Esophagus (tissue), 2 donors: ENCODE results near the gene PRTG. TPM values are rescaled to one million over a fixed set of nuclear protein-coding genes. Genes with fewer than 3 reads are reported as not detected.

Source experiments
- H3K27ac ChIP-seq, 2 donors: one replicate each; pipeline ENCODE4 v1.5.1; 2013; ENCODE audit warnings: low read depth in 2 of 2, mild to moderate bottlenecking in 2 of 2, inconsistent platforms in 1 of 2, low read length in 1 of 2, moderate library complexity in 1 of 2
- H3K27me3 ChIP-seq, 2 donors: one replicate each; pipeline ENCODE4 v1.6.1; 2013; ENCODE audit warnings: low read length in 2 of 2, control low read depth in 1 of 2, mild to moderate bottlenecking in 1 of 2; ENCODE audit not compliant: insufficient read depth in 2 of 2, control insufficient read depth in 1 of 2
- H3K36me3 ChIP-seq, 2 donors: one replicate each; pipeline ENCODE4 v1.6.1; 2013; ENCODE audit warnings: low read length in 1 of 2; ENCODE audit not compliant: control insufficient read depth in 2 of 2, insufficient read depth in 2 of 2
- H3K4me1 ChIP-seq, 2 donors: one replicate each; pipeline ENCODE4 v1.6.1; 2013; ENCODE audit warnings: low read length in 1 of 2; ENCODE audit not compliant: control insufficient read depth in 2 of 2, insufficient read depth in 2 of 2
- H3K4me3 ChIP-seq, 2 donors: one replicate each; pipeline ENCODE4 v1.5.1; 2013; ENCODE audit warnings: low read length in 2 of 2, mild to moderate bottlenecking in 2 of 2, low read depth in 1 of 2, moderate library complexity in 1 of 2
- H3K9me3 ChIP-seq, 2 donors: one replicate each; pipeline ENCODE4 v1.6.1; 2013; ENCODE audit warnings: mild to moderate bottlenecking in 2 of 2, low read depth in 1 of 2, low read length in 1 of 2, moderate library complexity in 1 of 2; ENCODE audit not compliant: control insufficient read depth in 2 of 2, insufficient read depth in 1 of 2
- WGBS, 2 donors: extraction: QIAGEN DNeasy Blood & Tissue Kit; methylation state at CpG; one replicate each; pipeline ENCODE4 v1.1.7; 2013; 5-methylcytosine and 5-hydroxymethylcytosine counted together
- polyA plus RNA-seq, 2 donors: library from polyadenylated mRNA; stranded (reverse); fragments of 200-250 nt; gene quantifications; one replicate each; pipeline ENCODE4 v1.2.3, GENCODE V29; 2013
- donor health status: healthy with polysubstance abuse.
- donor health status: Bipolar disorder and iron deficiency.

Gene PRTG
- polyA plus RNA-seq, 2 donors: 0.02 to 0.10 TPM

- Histone ChIP-seq H3K4me1 (no peaks in the 10 kb centered on the region), H3K27ac (no peak overlapping the region), H3K36me3 (no peaks in the 10 kb centered on the region), H3K4me3 (no peak overlapping the region), H3K27me3 (no peaks in the 10 kb centered on the region), H3K9me3 (no peaks in the 10 kb centered on the region)
- 19 to 26% methylated on average over 4 of the region's 4 CpGs for WGBS, 2 donors
Measured at GRCh38 chr15:55654561-55655031, 88.4 kb downstream of the PRTG start.

- Histone ChIP-seq H3K4me1 (no peaks in the 10 kb centered on the region), H3K4me3 (no peak overlapping the region), H3K27me3 (no peaks in the 10 kb centered on the region), H3K9me3 (no peaks in the 10 kb centered on the region), H3K36me3 (no peaks in the 10 kb centered on the region), H3K27ac (no peak overlapping the region)
- 94% methylated on average over 3 of the region's 3 CpGs for WGBS, 2 donors
Measured at GRCh38 chr15:55652909-55653495, 90.0 kb downstream of the PRTG start.

DNA sequence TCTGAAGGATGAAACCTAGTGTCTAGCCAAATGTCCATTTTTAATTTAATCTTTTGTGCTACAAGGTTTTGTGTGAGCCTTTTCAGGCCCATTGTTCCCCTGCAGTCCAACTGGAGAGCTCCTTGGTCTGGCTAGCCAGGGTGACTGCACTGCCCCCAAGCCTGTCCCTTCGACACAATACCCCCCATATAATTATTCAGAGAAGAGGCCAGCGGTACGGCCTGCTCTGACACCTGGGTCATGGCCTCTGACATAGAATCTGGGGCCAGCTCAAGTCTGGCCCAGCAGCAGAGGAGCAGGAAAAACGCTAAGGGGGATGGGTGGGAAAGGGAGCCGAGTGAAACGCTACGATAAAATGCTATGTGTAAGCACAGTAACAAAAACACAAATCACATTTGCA is 90.6 kb downstream of the PRTG start:
- Histone ChIP-seq H3K9me3 (no peaks in the 10 kb centered on the region), H3K36me3 (no peaks in the 10 kb centered on the region), H3K27me3 (no peaks in the 10 kb centered on the region), H3K4me3 (no peak overlapping the region), H3K27ac (no peak overlapping the region), H3K4me1 (no peaks in the 10 kb centered on the region)
- 76 to 83% methylated on average over 7 of the region's 7 CpGs for WGBS, 2 donors

GRCh38 chr15:55649058-55649423 is 93.9 kb downstream of the PRTG start:
- Histone ChIP-seq H3K4me1 (no peaks in the 10 kb centered on the region), H3K27me3 (no peaks in the 10 kb centered on the region), H3K4me3 (no peak overlapping the region), H3K27ac (no peak overlapping the region), H3K36me3 (no peaks in the 10 kb centered on the region), H3K9me3 (no peaks in the 10 kb centered on the region)
- 80 to 90% methylated on average over 1 of the region's 1 CpG for WGBS, 2 donors

GRCh38 chr15:55638764-55639163 is 104.2 kb downstream of the PRTG start:
- WGBS, 2 donors: 78 to 89% methylated on average over 1 of the region's 1 CpG
- no peaks in the 10 kb centered on the region for H3K4me1 ChIP-seq
- no peaks in the 10 kb centered on the region for H3K9me3 ChIP-seq
- H3K36me3 ChIP-seq: no peaks in the 10 kb centered on the region
- no peaks in the 10 kb centered on the region for H3K27me3 ChIP-seq
- H3K4me3 ChIP-seq: no peak overlapping the region
- no peak overlapping the region for H3K27ac ChIP-seq

DNA sequence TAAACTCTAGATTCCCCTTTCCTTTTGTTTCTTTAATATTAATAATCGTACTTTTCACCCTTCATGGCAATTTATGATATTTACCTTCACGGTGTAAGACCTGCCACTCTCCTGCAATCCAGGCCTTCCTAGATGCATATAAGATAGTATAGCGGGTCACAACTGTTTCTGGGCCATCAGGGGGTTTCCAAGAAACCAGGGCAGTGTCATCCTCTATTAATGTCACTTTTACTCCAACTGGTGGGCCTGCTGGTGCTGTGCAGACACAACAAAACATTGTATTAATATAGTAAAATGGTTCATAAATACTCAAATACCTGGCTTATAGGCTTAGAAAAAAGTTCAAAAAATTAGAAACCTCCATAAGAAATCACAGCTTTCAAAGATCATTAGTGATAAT is 105.9 kb downstream of the PRTG start:
- Histone ChIP-seq H3K9me3 (no peaks in the 10 kb centered on the region), H3K36me3 (no peaks in the 10 kb centered on the region), H3K27me3 (no peaks in the 10 kb centered on the region), H3K4me3 (no peak overlapping the region), H3K4me1 (no peaks in the 10 kb centered on the region), H3K27ac (no peak overlapping the region)
- WGBS, 2 donors: 87 to 93% methylated on average over 3 of the region's 3 CpGs

DNA sequence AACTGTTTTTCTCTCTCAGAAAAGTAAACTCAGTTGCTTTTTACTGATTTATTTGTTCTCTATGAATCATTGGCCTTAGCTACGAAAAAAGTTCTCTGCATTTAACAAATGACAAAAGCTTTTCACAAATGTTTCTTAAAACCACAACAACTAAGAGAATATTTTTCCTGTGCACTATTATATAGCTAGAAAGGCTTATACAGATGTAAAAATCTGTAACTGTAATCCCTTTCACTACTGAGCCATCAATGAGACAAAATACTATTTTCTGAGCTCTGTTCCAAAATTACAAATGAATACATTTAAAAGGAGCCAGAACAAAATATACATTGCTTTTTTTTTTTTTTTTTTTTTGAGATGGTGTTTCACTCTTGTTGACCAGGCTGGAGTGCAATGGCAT is 109.2 kb downstream of the PRTG start:
- Histone ChIP-seq H3K4me3 (no peak overlapping the region), H3K27me3 (no peaks in the 10 kb centered on the region), H3K36me3 (no peaks in the 10 kb centered on the region), H3K9me3 (no peaks in the 10 kb centered on the region), H3K27ac (no peak overlapping the region), H3K4me1 (no peaks in the 10 kb centered on the region)
- 44 to 71% methylated on average over 1 of the region's 1 CpG for WGBS, 2 donors

DNA sequence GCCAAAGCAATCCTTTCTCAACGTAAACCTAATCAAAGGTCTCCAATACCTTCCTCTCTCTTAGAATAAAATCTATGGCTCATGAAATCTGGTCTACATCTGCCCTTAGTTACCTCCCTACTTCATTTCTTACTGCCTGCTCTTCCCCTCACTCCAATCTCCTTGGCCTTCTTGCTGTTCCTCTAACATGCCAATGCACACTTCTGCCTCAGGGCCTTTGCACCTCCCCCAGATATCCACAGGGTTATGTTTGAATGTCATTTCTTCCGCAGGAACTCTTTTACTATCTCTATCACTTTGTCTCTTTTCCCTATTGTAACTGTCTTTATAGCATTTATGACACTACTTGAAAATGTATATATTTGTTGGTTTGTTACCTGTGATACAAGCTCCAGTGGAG is 110.5 kb downstream of the PRTG start:
- WGBS, 2 donors: 91 to 92% methylated on average over 2 of the region's 2 CpGs
- Histone ChIP-seq H3K27me3 (no peaks in the 10 kb centered on the region), H3K4me1 (peaks cover 0 to 3% of the 10 kb centered on the region in 2 donors), H3K36me3 (no peaks in the 10 kb centered on the region), H3K27ac (no peak overlapping the region), H3K4me3 (no peak overlapping the region), H3K9me3 (no peaks in the 10 kb centered on the region)

GRCh38 chr15:55630858-55631257 is 112.1 kb downstream of the PRTG start:
- H3K9me3 ChIP-seq: no peaks in the 10 kb centered on the region
- H3K36me3 ChIP-seq: no peaks in the 10 kb centered on the region
- peaks cover 0 to 3% of the 10 kb centered on the region in 2 donors for H3K4me1 ChIP-seq
- 80 to 83% methylated on average over 3 of the region's 3 CpGs for WGBS, 2 donors
- no peak overlapping the region for H3K27ac ChIP-seq
- H3K4me3 ChIP-seq: no peak overlapping the region
- no peaks in the 10 kb centered on the region for H3K27me3 ChIP-seq

GRCh38 chr15:55628369-55628730 is 114.6 kb downstream of the PRTG start:
- 93 to 94% methylated on average over 2 of the region's 2 CpGs for WGBS, 2 donors
- Histone ChIP-seq H3K4me1 (peaks cover 0 to 3% of the 10 kb centered on the region in 2 donors), H3K27me3 (no peaks in the 10 kb centered on the region), H3K27ac (no peak overlapping the region), H3K9me3 (no peaks in the 10 kb centered on the region), H3K4me3 (no peak overlapping the region), H3K36me3 (no peaks in the 10 kb centered on the region)
